ENCODE measurements around the gene VKORC1. TPM values are rescaled to one million over a fixed set of nuclear protein-coding genes. Genes with fewer than 3 reads are reported as not detected.

The VKORC1 gene
- total RNA-seq, 2 donors from 2014 or later, result 39.5 to 50.3 TPM

- no peak overlapping the region for H3K9ac ChIP-seq (ENCODE audit: low read depth in 2 of 2, low read length in 2 of 2)
- no peaks in the 10 kb centered on the region for H3K9me3 ChIP-seq
- DNase-seq, result no peak
- H3K4me3 ChIP-seq, result no peak overlapping the region
- H3K4me1 ChIP-seq, result peaks cover 8% of the 10 kb centered on the region
- H3K36me3 ChIP-seq, result peaks cover 12% of the 10 kb centered on the region
- no peaks in the 10 kb centered on the region for H3K27me3 ChIP-seq
- intact Hi-C loops (cut with DNase I), result no loop called here
- H3K27ac ChIP-seq, result no peak overlapping the region
- TF ChIP-seq, protein P1, sequence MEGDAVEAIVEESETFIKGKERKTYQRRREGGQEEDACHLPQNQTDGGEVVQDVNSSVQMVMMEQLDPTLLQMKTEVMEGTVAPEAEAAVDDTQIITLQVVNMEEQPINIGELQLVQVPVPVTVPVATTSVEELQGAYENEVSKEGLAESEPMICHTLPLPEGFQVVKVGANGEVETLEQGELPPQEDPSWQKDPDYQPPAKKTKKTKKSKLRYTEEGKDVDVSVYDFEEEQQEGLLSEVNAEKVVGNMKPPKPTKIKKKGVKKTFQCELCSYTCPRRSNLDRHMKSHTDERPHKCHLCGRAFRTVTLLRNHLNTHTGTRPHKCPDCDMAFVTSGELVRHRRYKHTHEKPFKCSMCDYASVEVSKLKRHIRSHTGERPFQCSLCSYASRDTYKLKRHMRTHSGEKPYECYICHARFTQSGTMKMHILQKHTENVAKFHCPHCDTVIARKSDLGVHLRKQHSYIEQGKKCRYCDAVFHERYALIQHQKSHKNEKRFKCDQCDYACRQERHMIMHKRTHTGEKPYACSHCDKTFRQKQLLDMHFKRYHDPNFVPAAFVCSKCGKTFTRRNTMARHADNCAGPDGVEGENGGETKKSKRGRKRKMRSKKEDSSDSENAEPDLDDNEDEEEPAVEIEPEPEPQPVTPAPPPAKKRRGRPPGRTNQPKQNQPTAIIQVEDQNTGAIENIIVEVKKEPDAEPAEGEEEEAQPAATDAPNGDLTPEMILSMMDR (IDR thresholded peaks at IDR 0.05), result no peak
Measured at GRCh38 chr16:31077592-31078396, 16.8 kb downstream of the VKORC1 start.

DNA sequence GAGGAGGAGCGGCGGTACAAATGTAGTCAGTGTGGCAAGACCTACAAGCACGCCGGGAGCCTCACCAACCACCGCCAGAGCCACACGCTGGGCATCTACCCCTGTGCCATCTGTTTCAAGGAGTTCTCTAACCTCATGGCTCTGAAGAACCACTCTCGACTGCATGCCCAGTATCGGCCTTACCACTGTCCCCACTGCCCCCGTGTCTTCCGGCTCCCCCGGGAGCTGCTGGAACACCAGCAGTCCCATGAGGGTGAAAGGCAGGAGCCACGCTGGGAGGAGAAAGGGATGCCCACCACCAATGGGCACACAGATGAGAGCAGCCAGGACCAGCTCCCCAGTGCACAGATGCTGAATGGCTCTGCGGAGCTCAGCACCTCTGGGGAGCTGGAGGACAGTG, 17.6 kb downstream of the VKORC1 start:
- H3K4me3 ChIP-seq, result no peak overlapping the region
- TF ChIP-seq, protein P1 (IDR thresholded peaks at IDR 0.05), result no peak
- H3K9ac ChIP-seq (ENCODE audit: low read depth in 2 of 2, low read length in 2 of 2), result no peak overlapping the region
- intact Hi-C loops (cut with DNase I), result no loop called here
- peaks cover 12% of the 10 kb centered on the region for H3K4me1 ChIP-seq
- no peak for DNase-seq
- no peaks in the 10 kb centered on the region for H3K9me3 ChIP-seq
- no peaks in the 10 kb centered on the region for H3K27me3 ChIP-seq
- H3K36me3 ChIP-seq, result peaks cover 12% of the 10 kb centered on the region
- no peak overlapping the region for H3K27ac ChIP-seq

- peaks cover 15% of the 10 kb centered on the region for H3K4me1 ChIP-seq
- H3K36me3 ChIP-seq, result peaks cover 12% of the 10 kb centered on the region
- no peaks in the 10 kb centered on the region for H3K27me3 ChIP-seq
- TF ChIP-seq, protein P1 (IDR thresholded peaks at IDR 0.05), result no peak
- H3K27ac ChIP-seq, result no peak overlapping the region
- no peak for DNase-seq
- no peaks in the 10 kb centered on the region for H3K9me3 ChIP-seq
- intact Hi-C loops (cut with DNase I), result no loop called here
- no peak overlapping the region for H3K9ac ChIP-seq (ENCODE audit: low read depth in 2 of 2, low read length in 2 of 2)
- no peak overlapping the region for H3K4me3 ChIP-seq
Measured at GRCh38 chr16:31076319-31076718, 18.3 kb downstream of the VKORC1 start.

- intact Hi-C loops (cut with DNase I), result no loop called here
- H3K4me3 ChIP-seq, result peak overlapping the region; percentile 80
- no peaks in the 10 kb centered on the region for H3K27me3 ChIP-seq
- peak overlapping the region; percentile 75 to 96 for H3K9ac ChIP-seq (ENCODE audit: low read depth in 2 of 2, low read length in 2 of 2)
- peaks cover 12% of the 10 kb centered on the region for H3K36me3 ChIP-seq
- DNase-seq, result no peak
- peaks cover 15% of the 10 kb centered on the region for H3K4me1 ChIP-seq
- TF ChIP-seq, protein P1 (IDR thresholded peaks at IDR 0.05), result no peak
- no peaks in the 10 kb centered on the region for H3K9me3 ChIP-seq
- H3K27ac ChIP-seq, result peak overlapping the region; percentile 89
Measured at GRCh38 chr16:31074814-31075183, 19.8 kb downstream of the VKORC1 start.

- Histone ChIP-seq H3K4me1 (peaks cover 15% of the 10 kb centered on the region), H3K27me3 (no peaks in the 10 kb centered on the region), H3K27ac (peak within 1 kb of the TSS; percentile 89), H3K9me3 (no peaks in the 10 kb centered on the region), H3K9ac (ENCODE audit: low read depth in 2 of 2, low read length in 2 of 2) (peak within 1 kb of the TSS; percentile 93 to 96), H3K4me3 (peak within 1 kb of the TSS; percentile 80), H3K36me3 (peaks cover 8% of the 10 kb centered on the region)
- TF ChIP-seq, protein P1 (IDR thresholded peaks at IDR 0.05), result no peak
- DNase-seq, result peak; percentile 98
- intact Hi-C loops (cut with DNase I), result no loop called here
Measured at GRCh38 chr16:31073970-31074813, 20.4 kb downstream of the VKORC1 start, which contains the start of the genes ZNF646 and ZNF668. ZNF646 (plus strand) TSS chr16:31074422; CDS start chr16:31076325, 1,903 bp downstream. ZNF668 (minus strand) TSS chr16:31074240; CDS start chr16:31064459, 9,781 bp downstream.

Data from colonic mucosa (tissue), 4 donors.